GM19455 (cell line): ENCODE results near the gene RNF157.
"Not testable (repeated sequence)": the region's sequence is repeated elsewhere in the genome, so short reads cannot be mapped to it uniquely, and the experiment has no call there.

Source experiments
- ATAC-seq: cut with Tn5 transposase; IDR thresholded peaks from one replicate; pipeline ENCODE4 v1.9.1; 2021; ENCODE audit not compliant: unreplicated experiment

The RNF157 gene

GRCh38 chr17:76270770-76271668 is 30.7 kb upstream of the RNF157 start:
- peak; percentile 3 for ATAC-seq

- ATAC-seq = no peak
Measured at GRCh38 chr17:76270127-76270592, 29.9 kb upstream of the RNF157 start.

- no peak for ATAC-seq
Measured at GRCh38 chr17:76268991-76269981, 29.0 kb upstream of the RNF157 start.

- no peak for ATAC-seq
Measured at GRCh38 chr17:76268015-76268749, 27.9 kb upstream of the RNF157 start.

- ATAC-seq = not testable (repeated sequence)
Measured at GRCh38 chr17:76267581-76268001, 27.3 kb upstream of the RNF157 start.

GRCh38 chr17:76267051-76267576 is 26.8 kb upstream of the RNF157 start:
- no peak for ATAC-seq

- ATAC-seq = no peak
Measured at GRCh38 chr17:76266244-76266938, 26.1 kb upstream of the RNF157 start.

- ATAC-seq = no peak
Measured at GRCh38 chr17:76265624-76266243, 25.4 kb upstream of the RNF157 start.

GRCh38 chr17:76264755-76265623 is 24.7 kb upstream of the RNF157 start, which contains the start of gene UBALD2:
UBALD2 (plus strand) TSS chr17:76265348; CDS start chr17:76265506, 158 bp downstream.
- peak; percentile 68 for ATAC-seq

- ATAC-seq = no peak
Measured at GRCh38 chr17:76264425-76264754, 24.1 kb upstream of the RNF157 start.

- no peak for ATAC-seq
Measured at GRCh38 chr17:76263896-76264295, 23.6 kb upstream of the RNF157 start.

GRCh38 chr17:76262732-76263344 is 22.5 kb upstream of the RNF157 start:
- no peak for ATAC-seq

GRCh38 chr17:76261421-76262215 is 21.3 kb upstream of the RNF157 start:
- no peak for ATAC-seq

- ATAC-seq = no peak
Measured at GRCh38 chr17:76260669-76261068, 20.4 kb upstream of the RNF157 start.

GRCh38 chr17:76260220-76260619 is 19.9 kb upstream of the RNF157 start:
- ATAC-seq = no peak

GRCh38 chr17:76256430-76257050 is 16.2 kb upstream of the RNF157 start:
- ATAC-seq = not testable (repeated sequence)
